Stimulated activated CD4-positive, alpha-beta T cell treated with anti-CD3 and anti-CD28 coated beads, Interleukin-15, amount 100 ng/mL, for 24 hours (primary cell): ENCODE data around the gene SLC6A15.

Source experiments
- DNase-seq: peaks from one replicate; pipeline ENCODE4 v3.0.0-alpha.2; 2020

SLC6A15 gene

DNA sequence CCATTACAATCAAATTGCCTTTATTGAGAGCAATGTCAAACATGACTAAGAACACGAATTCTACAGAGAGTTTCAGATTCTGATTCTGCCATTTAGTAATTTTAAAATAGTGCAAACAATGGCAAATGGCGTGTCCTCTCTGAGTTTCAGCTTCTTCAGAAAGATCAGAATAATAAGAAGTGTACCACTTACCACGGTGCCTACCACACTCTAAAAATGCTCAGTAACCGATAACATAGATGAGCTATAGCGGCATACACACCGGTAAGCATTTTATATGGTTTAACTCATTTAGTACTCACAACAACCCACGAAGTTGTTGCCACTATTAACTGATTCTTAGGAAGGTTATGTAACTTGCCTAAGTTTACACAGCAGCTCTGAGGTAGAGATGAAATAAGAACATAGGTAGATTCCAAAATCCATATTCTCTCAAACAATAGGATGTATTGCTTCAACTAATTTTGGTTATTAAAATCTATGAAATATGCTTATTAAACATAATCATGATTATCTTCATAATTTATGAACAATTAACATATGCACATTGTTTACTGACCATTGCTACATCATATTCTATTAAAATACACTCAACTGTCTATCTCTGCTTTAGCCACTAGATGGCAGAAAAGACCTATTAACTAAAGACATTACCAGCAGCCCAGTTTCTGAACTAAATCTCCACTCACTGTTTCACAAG, 38.3 kb downstream of the SLC6A15 start:
- no peak for DNase-seq

GRCh38 chr12:84862186-84862585, 50.4 kb downstream of the SLC6A15 start:
- DNase-seq, result no peak

GRCh38 chr12:84860718-84861117, 51.9 kb downstream of the SLC6A15 start:
- DNase-seq, result no peak

DNA sequence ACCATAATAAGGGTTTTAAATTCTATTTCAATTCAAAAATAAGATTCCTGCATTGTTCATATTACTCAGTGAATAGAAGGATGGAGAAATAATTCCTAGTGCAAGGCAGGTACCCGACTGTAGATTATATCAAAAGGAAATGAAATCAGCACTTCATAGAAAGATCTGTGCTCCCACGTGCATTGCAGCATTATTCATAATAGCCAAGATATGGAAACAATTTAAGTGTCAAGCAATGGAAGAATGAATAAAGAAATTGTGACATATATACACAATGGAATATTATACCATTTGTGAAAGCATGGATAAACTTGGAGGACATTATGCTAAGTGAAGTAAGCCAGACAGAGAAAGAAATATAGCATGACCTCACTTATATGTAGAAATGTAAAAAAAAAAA, 53.8 kb downstream of the SLC6A15 start:
- DNase-seq, result no peak

DNA sequence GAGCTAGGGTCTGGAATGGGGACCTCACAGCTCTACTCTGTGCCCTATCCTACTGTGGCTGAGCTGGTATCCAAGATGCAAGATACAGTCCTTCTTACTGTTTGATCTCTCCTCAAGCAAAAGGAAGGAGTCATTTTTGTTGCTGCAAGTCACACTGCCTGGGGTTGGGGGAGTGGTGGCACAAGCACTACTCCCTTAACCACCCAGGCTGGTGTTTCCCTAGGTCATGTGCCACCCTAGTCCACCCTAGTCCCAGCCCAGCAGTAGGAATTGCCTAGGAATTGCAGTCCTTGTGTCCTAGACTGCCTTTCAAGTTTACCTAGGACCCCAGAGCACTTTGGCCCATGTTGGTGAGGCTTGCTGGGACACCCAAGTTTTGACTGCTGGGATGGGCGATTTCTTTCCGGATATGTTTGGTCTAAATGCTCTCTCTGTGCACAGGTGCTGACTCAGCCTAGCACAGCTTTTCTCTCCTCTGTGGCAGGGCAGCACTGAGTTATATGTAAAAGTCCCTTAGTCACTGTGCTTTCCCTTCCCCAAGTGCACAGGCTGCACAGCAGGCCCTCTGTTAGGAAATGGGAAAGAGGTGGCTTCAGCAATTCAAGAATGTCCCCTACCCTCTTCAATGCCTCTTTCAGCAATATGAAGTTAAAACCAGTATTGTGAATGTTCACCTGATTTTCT, 54.9 kb downstream of the SLC6A15 start:
- DNase-seq, result no peak

GRCh38 chr12:84856156-84856900, 56.3 kb downstream of the SLC6A15 start:
- no peak for DNase-seq

DNA sequence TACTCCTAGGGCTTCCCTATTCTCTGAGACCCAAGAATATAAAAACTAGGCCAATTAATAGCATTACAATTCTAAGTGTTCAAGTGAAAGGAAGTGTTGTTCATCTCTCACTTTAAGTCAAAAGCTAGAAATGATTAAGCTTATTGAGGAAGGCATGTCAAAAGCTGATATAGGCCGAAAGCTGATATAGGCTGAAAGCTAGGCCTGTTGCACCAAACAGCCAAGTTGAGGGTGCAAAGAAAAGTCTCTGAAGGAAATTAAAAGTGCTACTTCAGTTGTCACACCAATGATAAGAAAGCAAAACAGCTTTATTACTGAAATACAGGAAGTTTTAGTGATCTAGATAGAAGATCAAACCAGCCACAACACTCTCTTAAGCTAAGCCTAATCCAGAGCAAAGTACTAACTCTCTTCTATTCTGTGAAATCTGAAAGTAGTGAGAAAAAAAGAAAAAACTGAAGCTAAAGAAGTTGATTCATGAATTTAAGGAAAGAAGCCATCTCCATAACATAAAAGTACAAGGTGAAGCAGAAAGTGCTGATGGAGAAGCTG, 68.9 kb downstream of the SLC6A15 start:
- no peak for DNase-seq

GRCh38 chr12:84842406-84843013, 70.1 kb downstream of the SLC6A15 start:
- DNase-seq, result no peak

DNA sequence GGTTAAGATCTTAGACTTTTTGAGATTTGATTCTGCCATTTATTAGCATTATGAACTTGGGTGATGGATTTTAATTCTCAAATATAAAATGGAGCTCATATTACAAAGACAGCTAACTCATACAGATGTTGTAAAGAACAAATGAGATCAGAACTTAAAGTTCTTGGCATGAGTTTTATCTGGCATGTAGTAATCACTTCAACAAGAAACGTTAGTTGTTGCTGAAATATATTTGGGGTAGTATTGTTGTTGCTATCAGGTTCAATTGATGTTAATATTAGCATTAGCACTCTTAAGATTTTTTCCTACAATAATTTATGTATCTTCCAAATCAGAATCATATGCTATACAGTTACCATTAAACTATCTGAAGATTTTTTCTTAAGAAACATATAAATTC, 71.0 kb downstream of the SLC6A15 start:
- no peak for DNase-seq

- no peak for DNase-seq
These were observed 72.2 kb downstream of the SLC6A15 start for GRCh38 chr12:84840356-84840755.

DNA sequence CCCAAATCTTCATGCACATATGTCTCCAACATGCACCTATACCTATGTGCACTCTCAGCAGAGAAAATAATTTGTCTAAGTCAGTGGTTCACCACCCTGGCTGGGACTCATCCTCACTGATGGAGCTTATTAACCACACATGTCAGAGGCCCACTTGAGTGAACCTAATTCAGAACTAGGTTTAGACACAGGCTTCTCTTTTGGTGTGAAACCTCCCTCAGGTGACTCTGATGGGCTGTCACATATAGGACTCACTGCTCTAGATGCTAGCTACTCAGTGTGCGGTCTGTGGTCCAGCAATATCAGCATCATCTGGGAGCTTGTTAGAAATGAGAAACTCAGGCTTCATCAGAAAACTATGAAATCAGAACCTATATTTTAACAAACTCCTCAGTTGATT, 85.7 kb downstream of the SLC6A15 start:
- DNase-seq, result no peak

GRCh38 chr12:84825149-84825548, 87.5 kb downstream of the SLC6A15 start:
- DNase-seq, result no peak

- DNase-seq, result no peak
These were observed 90.1 kb downstream of the SLC6A15 start for GRCh38 chr12:84822525-84822924.

DNA sequence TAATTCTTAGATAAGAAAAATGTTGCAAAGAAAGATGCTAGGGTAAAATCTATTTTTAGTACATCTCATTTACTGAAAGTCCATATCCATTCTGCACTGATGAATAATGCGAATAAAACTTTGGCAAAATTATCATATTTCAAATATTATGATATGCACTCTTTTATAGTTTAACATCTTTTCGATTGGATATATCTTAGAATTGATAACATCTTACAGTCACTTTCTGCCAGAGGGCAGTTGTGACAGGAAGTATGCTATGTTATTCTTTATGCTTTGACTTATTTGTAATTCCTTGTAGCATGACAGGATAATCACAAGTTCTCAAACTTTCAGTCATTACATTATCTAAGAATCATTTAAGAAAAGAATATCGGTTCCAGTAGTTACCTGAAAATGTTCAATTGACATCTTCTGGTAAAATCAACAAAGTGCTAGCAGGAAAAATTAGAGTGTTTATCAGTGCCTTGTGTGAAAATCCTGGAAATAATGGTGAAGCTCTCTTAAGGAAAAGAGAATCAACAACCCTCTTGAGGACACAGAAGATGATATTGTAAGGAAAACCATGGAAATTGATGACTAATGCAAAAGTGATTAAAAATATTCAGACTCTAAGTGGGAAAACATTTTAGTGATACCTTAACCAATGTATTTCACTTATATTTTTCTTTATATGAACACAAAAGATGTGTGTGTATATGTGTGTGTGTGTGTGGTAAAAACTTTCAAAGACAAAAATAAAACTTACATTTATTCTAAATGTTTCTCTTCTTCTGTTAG, 95.5 kb downstream of the SLC6A15 start:
- DNase-seq, result no peak

GRCh38 chr12:84814664-84815245, 97.8 kb downstream of the SLC6A15 start:
- no peak for DNase-seq

GRCh38 chr12:84813780-84814663, 98.6 kb downstream of the SLC6A15 start:
- no peak for DNase-seq

DNA sequence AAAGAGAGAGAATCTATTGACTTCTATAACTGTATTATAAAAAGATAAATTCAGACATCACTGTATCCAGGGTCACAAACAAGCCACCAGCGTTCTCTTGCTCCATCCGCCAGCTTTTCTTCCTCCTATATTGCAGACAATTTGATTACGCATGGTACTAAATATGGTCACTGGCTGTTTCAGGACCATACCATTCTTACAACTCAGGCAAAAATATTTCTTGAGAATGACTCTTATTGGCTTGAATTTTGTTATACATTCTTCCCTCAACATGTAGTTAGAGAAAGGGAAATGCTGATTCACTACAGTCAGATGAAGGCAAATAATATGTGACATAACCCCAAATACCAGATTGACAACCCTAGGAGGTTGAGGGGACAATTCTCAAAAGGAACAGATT, 101.3 kb downstream of the SLC6A15 start:
- no peak for DNase-seq

DNA sequence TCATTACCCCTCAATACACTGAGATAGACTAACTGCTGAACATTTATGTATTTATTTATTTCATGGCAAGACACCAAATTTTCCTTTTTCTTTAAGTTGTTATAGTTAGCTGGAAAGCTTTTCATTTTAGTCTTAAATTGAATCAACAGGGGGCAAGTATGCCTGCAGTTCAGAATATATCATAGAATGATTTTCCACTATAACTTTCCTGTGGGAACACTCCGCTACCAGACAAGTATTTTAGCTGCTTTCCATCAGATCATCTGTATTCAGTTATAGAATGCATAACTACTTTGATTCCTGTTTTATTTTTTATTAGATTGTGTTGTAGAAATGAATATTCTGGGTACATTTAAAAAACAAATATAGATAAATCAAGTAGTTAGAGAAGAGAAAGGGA, 102.0 kb downstream of the SLC6A15 start:
- DNase-seq, result no peak
